Stimulated activated CD8-positive, alpha-beta memory T cell treated with anti-CD3 and anti-CD28 coated beads, Interleukin-2, amount 100 ng/mL, for 1 hour (primary cell): Measurements from ENCODE around the gene NFKBIB.

ENCODE experiments used
- DNase-seq, 2 donors: peaks; one replicate each; pipeline ENCODE4 v3.0.0-alpha.2; 2020; ENCODE audit warnings: low read depth in 2 of 2

Gene NFKBIB

DNA sequence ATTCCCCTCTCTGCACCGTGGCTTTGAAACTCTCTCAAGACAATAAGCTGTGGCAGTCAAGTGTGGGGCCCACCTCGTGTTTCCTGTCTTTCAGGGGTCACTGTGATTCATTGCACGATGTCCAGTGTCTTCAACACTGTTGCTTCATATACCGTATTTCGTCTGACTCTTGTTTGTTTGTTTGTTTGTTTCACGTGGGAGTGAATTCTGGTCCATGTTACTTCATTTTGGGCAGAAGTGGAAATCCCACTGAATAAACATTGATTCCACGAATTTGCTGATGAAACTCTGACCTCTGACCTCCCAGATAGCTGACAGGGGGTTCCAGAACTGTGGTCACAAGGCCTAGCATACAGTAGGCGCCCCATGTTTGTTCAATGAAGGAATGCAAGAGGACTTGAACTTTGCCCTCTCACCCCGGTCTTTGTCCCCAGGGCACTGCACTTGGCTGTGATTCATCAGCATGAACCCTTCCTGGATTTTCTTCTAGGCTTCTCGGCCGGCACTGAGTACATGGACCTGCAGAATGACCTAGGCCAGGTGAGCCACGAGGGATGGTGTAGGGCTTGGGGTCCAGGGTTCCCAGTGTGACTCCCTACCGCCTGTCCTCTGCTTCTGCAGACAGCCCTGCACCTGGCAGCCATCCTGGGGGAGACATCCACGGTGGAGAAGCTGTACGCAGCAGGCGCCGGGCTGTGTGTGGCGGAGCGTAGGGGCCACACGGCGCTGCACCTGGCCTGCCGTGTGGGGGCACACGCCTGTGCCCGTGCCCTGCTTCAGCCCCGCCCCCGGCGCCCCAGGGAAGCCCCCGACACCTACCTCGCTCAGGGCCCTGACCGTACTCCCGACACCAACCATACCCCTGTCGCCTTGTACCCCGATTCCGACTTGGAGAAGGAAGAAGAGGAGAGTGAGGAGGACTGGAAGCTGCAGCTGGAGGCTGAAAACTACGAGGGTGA lies 5.1 kb downstream of the NFKBIB start:
- no peak for DNase-seq

GRCh38 chr19:38905620-38906019 lies 5.9 kb downstream of the NFKBIB start:
- DNase-seq = no peak

- no peak for DNase-seq
Observed at GRCh38 chr19:38907227-38907626, 7.5 kb downstream of the NFKBIB start.

- DNase-seq = no peak
Observed at GRCh38 chr19:38907670-38908069, 7.9 kb downstream of the NFKBIB start.

- DNase-seq = no peak
Observed at GRCh38 chr19:38908911-38909310, 9.1 kb downstream of the NFKBIB start.

GRCh38 chr19:38910488-38910887 lies 10.7 kb downstream of the NFKBIB start:
- DNase-seq = no peak

- no peak for DNase-seq
Observed at GRCh38 chr19:38911388-38912001, 11.7 kb downstream of the NFKBIB start.

- no peak for DNase-seq
Observed at GRCh38 chr19:38912600-38913514, 13.1 kb downstream of the NFKBIB start.

DNA sequence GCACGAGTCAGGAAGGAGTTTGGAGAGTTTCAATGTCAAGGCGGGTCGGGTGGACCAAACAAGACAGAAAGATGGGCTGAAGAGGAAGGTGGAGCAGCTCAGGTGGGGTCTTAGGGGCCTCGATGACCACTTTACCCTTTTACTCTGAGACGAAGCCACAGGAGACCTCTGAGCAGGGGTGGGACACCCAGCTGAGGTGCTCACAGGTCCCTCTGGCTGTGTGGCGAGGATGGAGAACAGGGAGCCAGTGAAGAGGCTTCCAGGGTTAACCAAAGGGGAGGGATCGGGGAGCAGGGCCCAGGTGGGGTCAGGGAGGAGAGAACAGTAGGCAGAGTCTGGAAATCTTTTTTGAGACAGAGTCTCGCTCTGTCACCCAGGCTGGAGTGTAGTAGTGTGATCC lies 14.2 kb downstream of the NFKBIB start:
- DNase-seq = no peak

DNA sequence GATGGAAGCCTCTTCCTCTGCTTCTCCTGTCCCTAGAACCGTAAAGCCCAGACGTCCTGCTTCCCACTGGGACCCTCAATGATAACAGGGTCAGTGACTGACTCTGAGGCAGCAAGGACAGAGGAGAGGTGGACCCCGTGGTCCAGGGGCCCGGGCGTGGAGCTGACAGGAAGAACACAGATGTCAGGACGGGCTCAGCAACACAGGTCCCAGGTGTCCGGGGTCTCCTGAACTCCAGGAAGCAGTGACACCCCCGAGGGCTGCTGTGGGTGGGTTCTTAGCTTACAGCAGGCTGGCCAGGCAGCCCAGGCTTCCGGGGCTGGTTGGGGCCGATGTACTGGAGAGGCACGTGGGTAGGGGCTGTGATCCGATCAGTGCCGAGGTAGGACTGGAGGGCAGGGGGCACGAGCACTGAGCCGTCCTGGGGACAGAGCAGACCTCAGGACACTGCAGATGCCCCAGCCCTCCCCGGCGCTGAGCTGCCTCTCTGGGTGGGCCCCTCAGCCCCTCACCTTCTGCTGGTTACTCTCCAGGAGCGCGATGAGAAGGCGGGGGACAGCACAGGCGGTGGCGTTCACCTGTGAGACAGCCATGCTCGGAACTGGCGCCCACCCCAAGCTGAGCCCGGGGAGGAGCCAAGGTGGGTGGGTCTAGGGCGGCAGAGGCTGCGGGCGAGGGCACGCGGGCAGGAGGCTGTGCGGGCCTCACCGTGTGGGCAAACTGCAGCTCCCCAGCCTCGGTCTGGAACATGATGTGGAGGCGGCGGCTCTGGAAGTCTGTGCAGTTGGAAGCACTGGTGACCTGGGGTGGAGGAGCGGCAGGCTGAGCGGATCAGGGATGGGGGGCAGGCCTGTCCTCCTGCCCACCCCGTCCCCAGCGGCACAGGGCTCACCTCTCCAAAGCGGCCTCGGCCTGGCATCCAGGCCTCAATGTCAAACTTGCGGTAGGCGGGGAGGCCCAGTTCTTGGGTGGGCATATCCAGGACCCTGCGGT lies 15.9 kb downstream of the NFKBIB start:
- no peak for DNase-seq

GRCh38 chr19:38917516-38917915 lies 17.7 kb downstream of the NFKBIB start:
- no peak for DNase-seq

- DNase-seq = no peak
Observed at GRCh38 chr19:38917921-38918491, 18.2 kb downstream of the NFKBIB start.

DNA sequence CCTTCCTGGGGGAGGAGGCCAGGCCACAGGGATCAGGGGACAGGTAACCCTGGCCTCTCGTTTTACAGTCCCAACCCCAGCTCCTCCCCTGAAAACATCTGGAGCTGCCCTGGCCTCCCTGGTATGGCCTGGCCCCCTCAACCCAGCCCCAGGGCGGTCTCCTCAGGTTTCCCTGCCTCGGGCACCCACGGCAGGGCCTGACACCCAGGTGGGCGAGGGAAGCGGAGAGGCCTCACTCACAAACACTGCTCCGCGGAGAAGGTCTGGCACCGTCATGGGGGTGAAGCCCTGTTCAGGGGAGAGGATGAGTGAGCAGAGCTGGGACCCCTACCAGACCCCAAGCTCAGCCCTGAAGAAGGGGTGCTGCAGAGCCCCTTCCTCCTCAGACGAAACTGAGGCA lies 18.8 kb downstream of the NFKBIB start:
- DNase-seq = no peak

DNA sequence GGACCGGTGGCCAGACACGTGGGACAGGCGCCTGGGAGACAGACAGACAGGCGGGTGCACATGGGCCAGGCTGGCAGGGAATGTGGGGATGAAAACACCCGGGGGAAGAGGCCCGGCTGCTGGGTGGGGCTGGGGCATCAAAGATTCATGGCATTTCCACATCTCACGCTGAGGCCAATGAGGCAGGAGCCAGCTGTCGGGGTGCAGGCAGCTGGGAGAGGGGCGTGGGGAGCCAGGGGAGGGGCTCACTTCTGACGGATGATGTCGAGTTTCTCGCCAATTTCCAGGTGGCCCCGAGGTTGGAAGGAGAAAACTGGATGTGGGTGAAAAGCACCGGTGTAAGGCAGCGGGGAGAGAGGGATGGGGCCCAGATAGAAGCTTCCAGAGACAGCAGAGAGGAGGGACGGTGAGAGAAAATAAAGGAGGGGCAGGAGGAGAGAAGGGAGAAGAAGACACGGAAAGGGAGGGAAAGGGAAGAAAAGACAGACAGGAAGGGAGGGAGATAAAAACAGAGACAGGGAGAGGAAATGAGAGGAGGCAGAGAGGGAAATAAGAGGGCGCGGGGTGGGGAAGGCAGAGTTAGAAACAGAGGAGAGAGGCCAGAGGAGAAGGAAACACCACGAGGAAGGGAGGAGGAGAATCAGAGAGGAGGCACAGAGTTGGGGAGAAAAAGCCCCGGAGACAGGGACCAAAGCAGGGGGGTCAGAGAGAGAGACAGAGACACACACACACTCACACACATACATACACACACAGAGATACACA lies 20.2 kb downstream of the NFKBIB start:
- DNase-seq = no peak

- no peak for DNase-seq
Observed at GRCh38 chr19:38920602-38921419, 21.0 kb downstream of the NFKBIB start.

DNA sequence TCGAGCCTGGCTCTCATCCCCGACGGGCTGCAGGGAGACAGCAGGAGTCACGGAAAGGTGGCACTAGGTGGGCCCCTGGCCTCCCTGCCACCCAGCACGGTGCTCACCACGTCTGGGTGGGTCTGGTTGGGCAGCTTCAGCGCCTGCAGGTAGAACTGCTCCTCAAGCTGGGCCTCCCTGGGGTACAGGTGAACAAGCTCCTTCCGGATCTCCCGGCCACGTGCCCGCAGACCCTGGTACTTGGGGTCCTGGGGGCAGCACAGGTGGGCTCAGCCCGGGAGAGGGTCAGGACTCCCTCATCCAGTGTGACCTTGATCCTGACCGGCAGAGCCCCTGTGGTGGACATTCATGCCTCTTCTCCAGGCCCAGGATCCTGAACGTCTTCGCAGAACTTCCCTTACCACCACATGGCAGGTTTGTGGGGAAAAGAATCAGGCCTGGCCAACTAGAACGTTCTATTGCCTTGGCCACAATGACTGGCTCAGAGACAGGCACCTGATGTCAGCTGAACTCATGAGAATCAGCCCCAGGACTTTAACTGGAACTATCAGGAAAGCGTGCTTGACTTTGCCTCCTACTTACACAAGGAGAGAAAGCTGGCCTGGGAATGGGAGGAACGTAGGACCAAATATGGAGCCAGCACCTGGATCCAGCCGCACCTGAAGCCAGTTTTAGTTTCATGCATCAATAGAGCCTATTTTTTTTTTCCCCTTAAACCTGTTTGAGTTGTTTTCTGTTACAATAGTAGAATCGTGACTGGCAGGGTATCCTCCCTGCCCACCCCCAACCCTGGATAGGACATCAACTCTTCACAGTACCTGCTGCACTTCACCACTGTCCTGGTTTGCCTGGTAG lies 21.9 kb downstream of the NFKBIB start:
- no peak for DNase-seq

- no peak for DNase-seq
Observed at GRCh38 chr19:38922482-38922881, 22.7 kb downstream of the NFKBIB start.

GRCh38 chr19:38924388-38924787 lies 24.6 kb downstream of the NFKBIB start:
- DNase-seq = peak in 1 of 2 donors; percentile 23
